ENCODE measurements around the gene NRBF2. TPM values are rescaled to one million over a fixed set of nuclear protein-coding genes. Genes with fewer than 3 reads are reported as not detected.

Gene NRBF2
- total RNA-seq, 1 donor from 2014 or later, result 22.1 TPM

GRCh38 chr10:63114031-63114814 is 18.9 kb upstream of the NRBF2 start:
- TF ChIP-seq CTCF (conservative IDR thresholded peaks at IDR 0.05), result no peak
- Mint-ChIP-seq H3K9me3 (peaks cover 4% of the 10 kb centered on the region), H3K4me1 (ENCODE audit: unreplicated experiment) (peaks cover 4% of the 10 kb centered on the region), H3K27ac (no peak overlapping the region), H3K27me3 (no peaks in the 10 kb centered on the region), H3K4me3 (no peak overlapping the region), H3K36me3 (no peaks in the 10 kb centered on the region)
- no peak for DNase-seq (ENCODE audit: extremely low spot score, unreplicated experiment)

- no peak overlapping the region for H3K27ac Mint-ChIP-seq
- no peaks in the 10 kb centered on the region for H3K36me3 Mint-ChIP-seq
- no peak for TF ChIP-seq CTCF (conservative IDR thresholded peaks at IDR 0.05)
- H3K27me3 Mint-ChIP-seq, result no peaks in the 10 kb centered on the region
- H3K9me3 Mint-ChIP-seq, result peaks cover 4% of the 10 kb centered on the region
- H3K4me3 Mint-ChIP-seq, result no peak overlapping the region
- no peak for DNase-seq (ENCODE audit: extremely low spot score, unreplicated experiment)
- H3K4me1 Mint-ChIP-seq (ENCODE audit: unreplicated experiment), result peaks cover 10% of the 10 kb centered on the region
Observed at GRCh38 chr10:63115732-63116383, 17.3 kb upstream of the NRBF2 start.

GRCh38 chr10:63116452-63117072 is 16.6 kb upstream of the NRBF2 start:
- no peak overlapping the region for H3K27ac Mint-ChIP-seq

GRCh38 chr10:63119041-63119440 is 14.1 kb upstream of the NRBF2 start:
- no peaks in the 10 kb centered on the region for H3K27me3 Mint-ChIP-seq
- H3K9me3 Mint-ChIP-seq, result peaks cover 4% of the 10 kb centered on the region
- no peaks in the 10 kb centered on the region for H3K36me3 Mint-ChIP-seq
- peaks cover 10% of the 10 kb centered on the region for H3K4me1 Mint-ChIP-seq (ENCODE audit: unreplicated experiment)
- no peak overlapping the region for H3K4me3 Mint-ChIP-seq
- H3K27ac Mint-ChIP-seq, result no peak overlapping the region
- TF ChIP-seq CTCF (conservative IDR thresholded peaks at IDR 0.05), result no peak
- DNase-seq (ENCODE audit: extremely low spot score, unreplicated experiment), result no peak

More at GRCh38 chr10:63116452-63117072, 16.6 kb upstream of the NRBF2 start:
- DNase-seq (ENCODE audit: extremely low spot score, unreplicated experiment), result no peak
- peaks cover 4% of the 10 kb centered on the region for H3K9me3 Mint-ChIP-seq
- H3K27me3 Mint-ChIP-seq, result no peaks in the 10 kb centered on the region
- no peak overlapping the region for H3K4me3 Mint-ChIP-seq
- H3K4me1 Mint-ChIP-seq (ENCODE audit: unreplicated experiment), result peaks cover 10% of the 10 kb centered on the region
- TF ChIP-seq CTCF (conservative IDR thresholded peaks at IDR 0.05), result no peak
- no peaks in the 10 kb centered on the region for H3K36me3 Mint-ChIP-seq

- H3K4me3 Mint-ChIP-seq, result no peak overlapping the region
- H3K4me1 Mint-ChIP-seq (ENCODE audit: unreplicated experiment), result peaks cover 10% of the 10 kb centered on the region
- no peaks in the 10 kb centered on the region for H3K27me3 Mint-ChIP-seq
- no peak for TF ChIP-seq CTCF (conservative IDR thresholded peaks at IDR 0.05)
- peaks cover 4% of the 10 kb centered on the region for H3K9me3 Mint-ChIP-seq
- H3K36me3 Mint-ChIP-seq, result no peaks in the 10 kb centered on the region
- no peak overlapping the region for H3K27ac Mint-ChIP-seq
- no peak for DNase-seq (ENCODE audit: extremely low spot score, unreplicated experiment)
Observed at GRCh38 chr10:63120554-63120953, 12.6 kb upstream of the NRBF2 start.

All from type B pancreatic cell (in vitro differentiated cells).